CD4-positive, alpha-beta T cell treated with Interleukin-17A for 1 hour (primary cell): ENCODE data around the gene MOCOS.
"Not testable (repeated sequence)": the region's sequence is repeated elsewhere in the genome, so short reads cannot be mapped to it uniquely, and the experiment has no call there.

Experiments
- DNase-seq: peaks from one replicate; pipeline ENCODE4 v3.0.0-alpha.2; 2020

MOCOS gene

GRCh38 chr18:36205166-36205565 is 17.9 kb downstream of the MOCOS start:
- no peak for DNase-seq

GRCh38 chr18:36207303-36207702 is 20.0 kb downstream of the MOCOS start:
- DNase-seq = no peak

DNA sequence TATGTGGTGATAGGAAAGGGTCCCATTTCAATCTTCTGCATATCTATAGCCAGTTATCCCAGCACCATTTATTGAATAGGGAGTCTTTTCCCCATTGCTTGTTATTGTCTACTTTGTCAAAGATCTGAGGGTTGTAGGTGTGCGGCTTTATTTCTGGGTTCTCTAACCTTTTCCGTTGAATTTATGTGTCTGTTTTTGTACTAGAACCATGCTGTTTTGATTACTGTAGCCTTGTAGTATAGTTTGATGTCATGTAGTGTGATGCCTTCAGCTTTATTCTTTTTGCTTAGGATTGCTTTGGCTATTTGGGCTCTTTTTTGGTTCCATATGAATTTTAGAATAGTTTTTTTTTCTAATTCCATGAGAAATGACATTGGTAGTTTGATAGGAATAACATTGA is 20.7 kb downstream of the MOCOS start:
- DNase-seq = not testable (repeated sequence)

GRCh38 chr18:36211612-36212065 is 24.3 kb downstream of the MOCOS start:
- no peak for DNase-seq

DNA sequence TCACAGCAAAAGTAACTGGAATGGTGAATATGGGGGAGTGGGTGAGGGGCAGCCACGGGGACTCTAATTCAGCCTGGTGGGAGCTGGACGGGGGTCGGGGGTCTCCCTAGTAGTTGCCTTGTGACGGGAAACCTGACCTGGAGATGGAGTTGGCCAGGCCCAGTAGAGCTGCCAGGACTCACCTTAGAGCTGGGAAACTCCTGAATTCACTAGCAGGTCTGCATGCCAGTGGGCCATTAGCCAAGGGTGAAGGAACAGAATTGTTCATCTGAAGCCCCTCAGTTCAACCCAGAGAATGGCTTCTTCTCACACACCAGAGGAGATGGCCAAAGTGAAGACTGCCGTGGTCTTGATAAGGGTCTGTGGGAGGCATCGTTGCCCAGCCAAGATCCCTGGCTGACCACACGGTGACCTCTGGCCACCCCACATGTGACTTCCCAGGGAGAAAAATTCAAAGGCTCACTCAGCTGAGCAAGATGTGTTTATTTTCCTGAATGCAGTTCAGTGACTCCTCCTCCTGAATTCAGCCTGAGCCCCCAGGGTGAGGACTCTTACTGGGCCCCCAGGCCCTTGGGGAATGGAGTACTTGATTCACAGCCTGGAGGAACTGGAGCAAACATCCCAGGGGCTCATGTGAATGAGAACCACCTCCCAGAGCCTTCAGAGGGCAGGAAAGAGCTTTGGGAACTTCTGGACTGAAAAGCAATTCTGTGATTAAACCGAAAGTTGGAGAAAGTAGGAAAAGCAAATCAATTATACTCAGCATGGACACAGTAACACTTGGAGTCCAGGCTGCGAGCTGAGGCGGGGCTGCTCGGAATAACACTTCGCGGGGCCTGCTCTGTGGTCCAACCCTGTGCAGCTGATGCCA is 25.2 kb downstream of the MOCOS start:
- DNase-seq = no peak

- DNase-seq = no peak
Observed at GRCh38 chr18:36214811-36215210, 27.5 kb downstream of the MOCOS start.

DNA sequence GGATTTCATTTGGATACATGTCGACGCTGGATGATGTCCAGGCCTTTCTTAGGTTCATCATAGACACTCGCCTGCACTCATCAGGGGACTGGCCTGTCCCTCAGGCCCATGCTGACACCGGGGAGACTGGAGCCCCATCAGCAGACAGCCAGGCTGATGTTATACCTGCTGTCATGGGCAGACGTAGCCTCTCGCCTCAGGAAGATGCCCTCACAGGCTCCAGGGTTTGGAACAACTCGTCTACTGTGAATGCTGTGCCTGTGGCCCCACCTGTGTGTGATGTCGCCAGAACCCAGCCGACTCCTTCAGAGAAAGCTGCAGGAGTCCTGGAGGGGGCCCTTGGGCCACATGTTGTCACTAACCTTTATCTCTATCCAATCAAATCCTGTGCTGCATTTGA is 28.3 kb downstream of the MOCOS start:
- DNase-seq = no peak

- DNase-seq = no peak
Observed at GRCh38 chr18:36217348-36217747, 30.1 kb downstream of the MOCOS start.

DNA sequence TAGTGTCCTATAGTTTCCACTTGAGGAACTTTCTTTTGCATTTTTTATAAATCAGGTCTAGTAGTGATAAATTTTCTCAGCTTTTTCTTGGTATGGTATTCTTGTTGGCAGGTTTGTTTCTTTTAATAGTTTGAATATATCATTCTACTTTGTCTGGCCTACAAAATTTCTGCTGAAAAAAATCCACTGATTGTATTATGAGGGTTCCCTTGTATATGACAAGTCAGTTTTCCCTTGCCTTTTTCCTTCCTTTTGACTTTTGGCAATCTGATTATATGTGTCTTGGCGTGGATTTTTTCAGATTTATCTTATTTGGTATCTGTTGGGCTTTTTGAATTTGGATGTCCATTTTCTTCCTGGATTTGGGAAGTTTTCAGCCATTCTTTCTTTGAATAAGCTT is 41.9 kb downstream of the MOCOS start:
- no peak for DNase-seq

- not testable (repeated sequence) for DNase-seq
Observed at GRCh38 chr18:36240510-36240909, 53.2 kb downstream of the MOCOS start.

- no peak for DNase-seq
Observed at GRCh38 chr18:36241831-36242230, 54.5 kb downstream of the MOCOS start.

GRCh38 chr18:36247036-36247435 is 59.7 kb downstream of the MOCOS start:
- DNase-seq = no peak

- no peak for DNase-seq
Observed at GRCh38 chr18:36249392-36249791, 62.1 kb downstream of the MOCOS start.

- DNase-seq = no peak
Observed at GRCh38 chr18:36250827-36251226, 63.5 kb downstream of the MOCOS start.

DNA sequence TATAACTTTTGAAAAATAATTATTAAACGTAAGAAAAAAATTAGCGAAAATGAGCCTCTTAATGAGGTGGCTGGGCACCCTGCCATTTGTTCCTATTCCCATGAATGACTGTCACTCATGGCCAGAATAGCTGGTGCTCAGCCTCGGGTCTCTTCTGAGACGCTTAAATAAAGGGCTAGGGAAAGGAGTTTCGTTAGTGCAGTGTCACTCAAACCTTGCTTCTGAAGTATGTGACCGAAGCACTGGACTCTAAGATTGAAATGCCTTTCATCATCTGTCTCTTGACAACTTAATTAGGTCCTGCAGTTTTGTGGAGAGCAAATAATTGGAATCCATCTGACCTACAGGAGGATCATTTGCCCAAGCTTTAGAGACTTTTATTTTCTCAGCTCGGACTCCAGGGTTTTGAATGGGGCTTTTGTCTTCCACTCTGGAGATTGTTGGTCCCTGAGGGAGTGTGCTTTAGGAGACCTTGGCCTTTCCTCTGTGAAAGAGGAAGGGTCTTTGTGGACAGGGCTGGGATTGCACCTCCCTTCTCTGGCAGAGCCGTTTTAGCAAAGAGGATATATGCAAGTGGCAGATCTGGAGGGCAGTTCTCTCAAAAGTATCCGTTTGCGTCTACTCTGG is 67.9 kb downstream of the MOCOS start:
- no peak for DNase-seq

GRCh38 chr18:36256094-36256493 is 68.8 kb downstream of the MOCOS start:
- DNase-seq = no peak

- DNase-seq = no peak
Observed at GRCh38 chr18:36262971-36263370, 75.7 kb downstream of the MOCOS start.

DNA sequence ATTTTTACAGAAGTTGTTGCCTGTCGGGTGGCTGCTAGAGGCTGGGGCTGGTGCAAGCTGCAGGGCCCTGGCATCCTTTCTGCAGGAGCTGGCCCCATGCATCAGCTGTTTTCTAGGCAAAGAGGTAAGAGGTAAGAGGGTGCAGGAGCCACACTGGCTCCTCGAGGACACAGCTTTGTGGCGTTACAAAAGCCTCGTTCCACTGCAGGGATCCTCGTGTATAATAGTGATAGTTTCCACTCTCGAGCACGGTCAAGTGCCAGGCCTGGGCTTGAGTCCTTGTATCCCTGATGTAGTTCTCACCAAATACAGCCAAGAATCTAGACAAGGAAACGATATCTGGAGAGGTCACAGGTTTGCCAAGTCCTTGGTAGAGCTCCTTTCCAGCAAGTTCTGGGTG is 77.0 kb downstream of the MOCOS start:
- no peak for DNase-seq

DNA sequence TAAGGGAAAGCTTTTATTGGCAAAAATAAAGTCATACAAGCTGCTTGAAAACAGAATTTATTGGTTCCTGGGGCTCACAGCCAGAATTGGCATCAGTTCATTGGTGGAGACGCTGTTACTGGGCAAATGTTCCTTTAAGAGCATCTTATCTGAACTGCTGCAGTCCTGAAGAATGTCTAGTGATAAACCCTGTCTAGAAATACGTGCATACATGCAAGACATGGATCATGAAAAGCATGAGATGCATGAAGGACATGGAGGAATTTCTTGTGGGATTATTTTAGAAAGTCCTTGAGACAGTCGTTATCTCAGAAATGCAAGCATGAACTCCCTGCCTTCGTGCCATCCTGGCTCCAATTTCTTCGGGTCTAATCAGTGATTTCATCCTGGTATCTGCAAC is 77.7 kb downstream of the MOCOS start:
- DNase-seq = no peak

- DNase-seq = no peak
Observed at GRCh38 chr18:36269157-36269556, 81.9 kb downstream of the MOCOS start.

- DNase-seq = no peak
Observed at GRCh38 chr18:36271153-36271552, 83.9 kb downstream of the MOCOS start.

DNA sequence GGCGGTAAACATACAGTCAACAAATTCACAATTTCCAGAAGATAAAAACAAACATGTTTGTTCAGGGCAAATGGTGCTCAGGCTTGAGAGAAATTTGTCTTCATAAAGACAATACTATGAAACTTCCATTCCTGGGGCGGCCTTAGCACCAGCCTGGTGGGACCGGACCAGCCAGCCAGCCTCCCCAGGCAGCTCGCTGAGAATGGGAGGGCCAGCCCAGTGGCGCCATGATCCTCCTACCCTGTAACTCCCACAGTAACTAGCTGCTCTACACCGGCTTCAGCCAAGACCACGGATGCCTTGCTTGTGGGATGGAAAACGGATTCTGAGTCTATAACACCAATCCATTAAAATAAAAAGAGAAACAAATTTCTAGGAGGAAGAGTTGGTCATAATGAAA is 86.0 kb downstream of the MOCOS start:
- no peak for DNase-seq

DNA sequence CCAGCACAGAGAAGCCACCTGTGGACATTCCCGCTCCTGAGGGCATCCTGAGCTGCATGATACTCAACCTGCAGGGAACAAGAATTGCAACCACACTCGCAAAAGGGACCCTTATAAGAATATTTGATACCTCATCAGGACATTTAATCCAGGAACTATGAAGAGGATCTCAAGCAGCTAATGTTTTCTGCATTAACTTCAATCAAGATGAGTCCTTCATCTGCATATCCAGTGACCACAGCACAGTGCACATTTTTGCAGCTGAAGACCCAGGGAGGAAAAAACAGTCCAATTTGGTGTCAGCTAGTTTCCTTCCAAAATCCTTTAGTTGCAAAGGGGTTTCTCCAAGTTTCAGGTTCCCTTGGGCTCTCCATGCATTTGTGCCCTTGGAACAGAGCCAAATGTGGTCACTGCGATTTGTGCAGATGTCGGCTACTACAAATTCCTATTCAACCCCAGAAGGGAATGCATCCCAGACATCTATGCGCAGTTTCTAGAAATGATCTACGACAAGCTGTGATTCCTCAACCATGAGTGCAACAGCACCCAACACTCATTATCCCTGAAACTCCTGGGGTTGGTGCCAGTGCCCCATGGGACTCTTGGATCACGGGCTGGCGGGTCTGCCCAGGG is 86.9 kb downstream of the MOCOS start:
- no peak for DNase-seq

- DNase-seq = no peak
Observed at GRCh38 chr18:36275561-36275960, 88.3 kb downstream of the MOCOS start.
